ENCODE measurements around the gene ERBB2.
"Not testable (repeated sequence)": the region's sequence is repeated elsewhere in the genome, so short reads cannot be mapped to it uniquely, and the experiment has no call there.

Gene ERBB2

DNA sequence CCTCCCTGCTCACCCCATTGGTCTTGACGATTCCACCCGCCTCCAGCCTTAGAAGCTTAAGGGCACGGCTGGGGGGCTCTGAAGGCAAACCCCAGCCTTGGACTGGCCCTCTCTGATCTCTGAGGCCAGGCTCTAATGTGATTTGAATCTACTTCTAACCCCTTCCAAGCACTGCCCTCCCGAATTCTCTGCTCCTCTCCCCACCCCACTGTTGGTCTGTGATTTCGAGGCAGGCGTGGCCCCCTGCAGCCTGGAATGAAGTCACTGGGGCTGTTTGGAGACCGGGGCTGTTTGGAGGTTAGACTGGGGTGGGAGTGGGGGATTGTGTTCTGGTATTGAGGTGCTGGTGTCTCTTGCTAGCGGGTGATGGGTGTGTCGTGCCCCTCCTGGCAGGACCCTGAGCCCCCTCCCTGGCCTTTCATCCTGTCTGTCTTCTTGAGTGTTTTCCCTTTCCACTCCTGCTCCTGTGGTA lies 40.1 kb downstream of the ERBB2 start:
- no peak overlapping the region for H3K27ac Mint-ChIP-seq
- no peaks in the 10 kb centered on the region for H3K9me3 Mint-ChIP-seq
- H3K27me3 Mint-ChIP-seq (ENCODE audit: low read depth), result peaks cover 21% of the 10 kb centered on the region
- no peak overlapping the region for H3K4me3 Mint-ChIP-seq
- DNase-seq (ENCODE audit: low spot score), result no peak
- H3K4me1 Mint-ChIP-seq (ENCODE audit: low read depth), result peaks cover 10% of the 10 kb centered on the region
- no peaks in the 10 kb centered on the region for H3K36me3 Mint-ChIP-seq (ENCODE audit: low read depth)

DNA sequence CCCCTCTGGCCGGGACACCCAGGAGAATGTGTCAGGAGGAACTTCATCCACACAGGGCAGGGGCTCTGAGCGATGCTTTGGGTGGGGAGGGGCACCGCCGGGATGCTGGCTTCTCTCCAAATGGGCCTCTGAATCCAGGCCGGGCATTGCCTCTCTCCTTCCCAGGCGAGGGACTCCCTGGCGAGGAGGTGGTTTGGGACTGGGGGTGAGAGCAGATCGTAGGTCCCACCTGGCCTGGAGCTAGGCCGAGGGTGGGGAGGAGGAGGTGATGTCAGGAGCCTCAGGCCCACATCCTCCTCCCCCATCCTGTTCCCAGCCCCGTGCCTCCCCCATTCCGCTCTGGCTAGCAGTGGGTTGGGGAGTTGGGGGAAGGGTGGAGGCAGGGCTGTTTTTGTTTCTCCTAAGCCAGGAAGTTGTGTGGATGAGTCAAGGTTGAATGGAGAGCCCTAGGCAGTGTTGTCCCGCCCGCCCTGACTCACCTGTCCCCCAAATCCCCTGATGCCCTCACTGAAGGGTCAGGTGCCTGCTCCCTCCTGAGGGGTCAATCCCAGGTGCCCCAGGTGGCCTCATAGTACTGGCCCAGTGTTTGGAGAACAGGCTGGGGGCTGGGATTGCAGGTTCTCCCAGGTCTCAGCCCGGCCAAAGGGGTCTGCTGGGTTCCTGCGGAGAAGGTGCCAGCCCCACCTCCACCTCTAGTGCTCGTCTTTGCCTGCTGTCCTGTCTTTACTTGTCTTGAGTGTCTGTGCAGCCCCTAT lies 40.7 kb downstream of the ERBB2 start:
- no peak for DNase-seq (ENCODE audit: low spot score)
- H3K36me3 Mint-ChIP-seq (ENCODE audit: low read depth), result no peaks in the 10 kb centered on the region
- no peak overlapping the region for H3K4me3 Mint-ChIP-seq
- H3K9me3 Mint-ChIP-seq, result no peaks in the 10 kb centered on the region
- peaks cover 21% of the 10 kb centered on the region for H3K27me3 Mint-ChIP-seq (ENCODE audit: low read depth)
- H3K4me1 Mint-ChIP-seq (ENCODE audit: low read depth), result peaks cover 10% of the 10 kb centered on the region
- no peak overlapping the region for H3K27ac Mint-ChIP-seq

DNA sequence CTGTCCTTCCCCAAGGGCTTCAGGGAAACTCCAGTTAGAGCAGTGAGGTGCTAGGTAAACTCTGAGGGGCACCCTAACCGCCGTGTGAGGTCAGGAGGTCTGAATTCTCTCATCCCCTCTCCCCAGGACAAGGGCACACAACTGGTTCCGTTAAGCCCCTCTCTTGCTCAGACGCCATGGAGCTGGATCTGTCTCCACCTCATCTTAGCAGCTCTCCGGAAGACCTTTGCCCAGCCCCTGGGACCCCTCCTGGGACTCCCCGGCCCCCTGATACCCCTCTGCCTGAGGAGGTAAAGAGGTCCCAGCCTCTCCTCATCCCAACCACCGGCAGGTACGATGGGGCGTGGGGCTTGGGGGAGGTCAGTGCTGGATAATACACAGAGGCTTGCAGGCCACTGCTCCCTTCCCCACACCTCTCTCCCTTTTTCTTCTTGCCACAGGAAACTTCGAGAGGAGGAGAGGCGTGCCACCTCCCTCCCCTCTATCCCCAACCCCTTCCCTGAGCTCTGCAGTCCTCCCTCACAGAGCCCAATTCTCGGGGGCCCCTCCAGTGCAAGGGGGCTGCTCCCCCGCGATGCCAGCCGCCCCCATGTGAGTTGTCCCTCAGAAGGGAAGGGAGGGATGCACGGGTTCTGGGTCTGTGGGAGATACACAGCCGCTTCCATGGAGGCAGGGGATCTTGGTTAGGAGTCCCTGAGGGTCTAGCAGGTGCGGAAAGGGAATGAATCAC lies 42.4 kb downstream of the ERBB2 start:
- Mint-ChIP-seq H3K36me3 (ENCODE audit: low read depth) (no peaks in the 10 kb centered on the region), H3K4me3 (no peak overlapping the region), H3K27ac (no peak overlapping the region), H3K27me3 (ENCODE audit: low read depth) (peaks cover 11% of the 10 kb centered on the region), H3K4me1 (ENCODE audit: low read depth) (peaks cover 8% of the 10 kb centered on the region), H3K9me3 (no peaks in the 10 kb centered on the region)
- no peak for DNase-seq (ENCODE audit: low spot score)

DNA sequence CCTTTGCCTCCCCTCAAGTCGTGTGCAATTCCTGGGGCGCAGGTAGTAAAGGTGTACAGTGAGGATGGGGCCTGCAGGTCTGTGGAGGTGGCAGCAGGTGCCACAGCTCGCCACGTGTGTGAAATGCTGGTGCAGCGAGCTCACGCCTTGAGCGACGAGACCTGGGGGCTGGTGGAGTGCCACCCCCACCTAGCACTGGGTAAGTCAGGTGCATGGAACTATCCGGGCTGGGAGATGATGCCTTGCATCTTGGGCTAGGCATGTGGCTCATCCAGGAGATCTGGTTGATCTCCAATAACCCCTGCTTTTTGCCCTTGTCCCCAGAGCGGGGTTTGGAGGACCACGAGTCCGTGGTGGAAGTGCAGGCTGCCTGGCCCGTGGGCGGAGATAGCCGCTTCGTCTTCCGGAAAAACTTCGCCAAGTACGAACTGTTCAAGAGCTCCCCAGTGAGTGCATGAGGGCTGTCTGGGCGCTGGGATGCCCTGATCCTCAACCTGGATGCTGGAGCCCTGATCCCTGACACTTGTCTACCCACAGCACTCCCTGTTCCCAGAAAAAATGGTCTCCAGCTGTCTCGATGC lies 43.1 kb downstream of the ERBB2 start:
- Mint-ChIP-seq H3K36me3 (ENCODE audit: low read depth) (no peaks in the 10 kb centered on the region), H3K27me3 (ENCODE audit: low read depth) (peaks cover 8% of the 10 kb centered on the region), H3K4me3 (no peak overlapping the region), H3K9me3 (no peaks in the 10 kb centered on the region), H3K27ac (no peak overlapping the region), H3K4me1 (ENCODE audit: low read depth) (peaks cover 8% of the 10 kb centered on the region)
- no peak for DNase-seq (ENCODE audit: low spot score)

DNA sequence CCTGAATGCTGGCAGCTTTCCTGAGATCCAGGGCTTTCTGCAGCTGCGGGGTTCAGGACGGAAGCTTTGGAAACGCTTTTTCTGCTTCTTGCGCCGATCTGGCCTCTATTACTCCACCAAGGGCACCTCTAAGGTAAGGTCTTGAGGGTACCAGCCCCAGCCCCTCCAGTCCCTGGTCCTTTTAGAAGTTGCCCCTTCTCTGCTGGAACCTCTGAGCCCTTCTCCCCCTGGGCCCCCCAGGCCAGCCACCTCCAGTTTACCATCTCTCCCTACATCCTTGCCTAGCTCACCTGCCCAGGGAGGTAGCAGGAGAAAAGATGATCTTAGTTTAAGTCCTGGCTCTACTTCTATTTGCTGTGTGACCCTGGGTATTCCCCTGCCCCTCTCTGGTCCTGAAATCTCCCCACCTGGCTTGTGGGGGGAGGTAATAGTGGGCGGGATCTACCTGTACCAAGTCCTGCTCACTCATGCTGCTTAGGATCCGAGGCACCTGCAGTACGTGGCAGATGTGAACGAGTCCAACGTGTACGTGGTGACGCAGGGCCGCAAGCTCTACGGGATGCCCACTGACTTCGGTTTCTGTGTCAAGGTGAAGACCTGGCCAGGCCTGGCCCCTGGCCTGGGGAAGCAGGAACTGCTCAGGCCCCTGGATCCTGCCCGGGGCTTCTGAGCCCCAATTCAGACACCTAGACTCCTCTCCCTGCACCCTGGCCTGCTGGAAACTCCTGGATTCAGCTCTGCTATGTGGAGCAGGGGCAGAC lies 44.4 kb downstream of the ERBB2 start:
- no peak overlapping the region for H3K4me3 Mint-ChIP-seq
- H3K9me3 Mint-ChIP-seq, result no peaks in the 10 kb centered on the region
- H3K36me3 Mint-ChIP-seq (ENCODE audit: low read depth), result no peaks in the 10 kb centered on the region
- no peak overlapping the region for H3K27ac Mint-ChIP-seq
- H3K27me3 Mint-ChIP-seq (ENCODE audit: low read depth), result peaks cover 4% of the 10 kb centered on the region
- H3K4me1 Mint-ChIP-seq (ENCODE audit: low read depth), result peaks cover 4% of the 10 kb centered on the region
- no peak for DNase-seq (ENCODE audit: low spot score)

DNA sequence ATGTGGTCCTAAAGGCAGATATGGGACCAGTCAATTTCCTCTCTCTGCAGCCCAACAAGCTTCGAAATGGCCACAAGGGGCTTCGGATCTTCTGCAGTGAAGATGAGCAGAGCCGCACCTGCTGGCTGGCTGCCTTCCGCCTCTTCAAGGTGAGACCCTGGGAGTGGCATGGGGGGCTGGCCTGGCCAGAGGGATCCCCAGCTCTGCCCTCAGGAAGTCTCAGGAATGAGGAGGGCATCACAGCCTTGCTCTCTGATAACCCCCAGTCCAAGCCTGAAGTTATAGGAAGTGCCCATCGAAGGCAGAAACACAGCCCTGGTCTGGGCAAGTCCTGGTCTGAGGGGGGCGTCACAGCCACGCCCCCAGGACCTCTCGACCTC lies 45.0 kb downstream of the ERBB2 start:
- Mint-ChIP-seq H3K27ac (no peak overlapping the region), H3K9me3 (no peaks in the 10 kb centered on the region), H3K36me3 (ENCODE audit: low read depth) (no peaks in the 10 kb centered on the region), H3K4me1 (ENCODE audit: low read depth) (peaks cover 4% of the 10 kb centered on the region), H3K27me3 (ENCODE audit: low read depth) (peaks cover 4% of the 10 kb centered on the region), H3K4me3 (no peak overlapping the region)
- no peak for DNase-seq (ENCODE audit: low spot score)

DNA sequence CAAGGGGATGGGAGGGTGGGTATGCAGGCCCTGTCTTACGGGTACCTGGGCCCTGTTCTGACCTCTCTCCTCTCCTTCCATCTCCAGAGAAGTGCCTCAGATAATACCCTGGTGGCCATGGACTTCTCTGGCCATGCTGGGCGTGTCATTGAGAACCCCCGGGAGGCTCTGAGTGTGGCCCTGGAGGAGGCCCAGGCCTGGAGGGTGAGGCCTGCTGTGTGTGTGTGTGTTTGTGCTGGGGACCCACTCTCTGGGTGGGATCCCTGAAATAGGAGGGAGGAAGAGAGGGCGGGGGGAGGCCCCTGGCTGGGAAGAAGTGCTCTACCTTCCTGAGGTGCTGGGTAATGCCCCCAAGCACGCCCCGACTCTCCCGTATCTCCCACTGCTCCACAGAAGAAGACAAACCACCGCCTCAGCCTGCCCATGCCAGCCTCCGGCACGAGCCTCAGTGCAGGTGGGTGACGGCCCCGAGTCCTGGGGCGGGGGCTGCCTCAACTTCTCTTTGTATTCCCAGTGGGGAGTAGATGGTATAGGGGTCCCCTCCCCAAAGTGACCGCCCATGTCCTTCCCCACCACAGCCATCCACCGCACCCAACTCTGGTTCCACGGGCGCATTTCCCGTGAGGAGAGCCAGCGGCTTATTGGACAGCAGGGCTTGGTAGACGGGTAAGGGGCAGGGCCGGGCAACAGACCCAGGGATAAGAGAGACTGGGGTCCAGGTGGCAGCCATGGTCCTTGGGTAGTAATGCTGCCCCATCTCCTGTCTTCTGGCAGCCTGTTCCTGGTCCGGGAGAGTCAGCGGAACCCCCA lies 45.7 kb downstream of the ERBB2 start:
- Mint-ChIP-seq H3K27ac (no peak overlapping the region), H3K4me1 (ENCODE audit: low read depth) (peaks cover under 1% of the 10 kb centered on the region), H3K36me3 (ENCODE audit: low read depth) (no peaks in the 10 kb centered on the region), H3K4me3 (no peak overlapping the region), H3K9me3 (no peaks in the 10 kb centered on the region), H3K27me3 (ENCODE audit: low read depth) (peaks cover 4% of the 10 kb centered on the region)
- no peak for DNase-seq (ENCODE audit: low spot score)

DNA sequence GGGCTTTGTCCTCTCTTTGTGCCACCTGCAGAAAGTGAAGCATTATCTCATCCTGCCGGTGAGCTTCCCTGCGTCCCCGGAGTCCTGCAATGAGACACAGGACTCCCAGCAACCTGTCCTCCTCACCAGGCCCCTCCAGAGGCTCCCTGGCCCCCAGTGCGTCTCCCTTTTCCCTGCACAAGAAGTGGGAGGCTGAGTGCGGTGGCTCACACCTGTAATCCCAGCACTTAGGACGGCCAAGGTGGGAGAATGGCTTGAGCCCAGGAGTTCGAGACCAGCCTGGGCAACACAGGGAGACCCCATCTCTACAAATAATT lies 46.2 kb downstream of the ERBB2 start:
- Mint-ChIP-seq H3K4me3 (no peak overlapping the region), H3K27ac (no peak overlapping the region), H3K4me1 (ENCODE audit: low read depth) (no peaks in the 10 kb centered on the region), H3K9me3 (no peaks in the 10 kb centered on the region), H3K27me3 (ENCODE audit: low read depth) (peaks cover 4% of the 10 kb centered on the region), H3K36me3 (ENCODE audit: low read depth) (no peaks in the 10 kb centered on the region)
- no peak for DNase-seq (ENCODE audit: low spot score)

DNA sequence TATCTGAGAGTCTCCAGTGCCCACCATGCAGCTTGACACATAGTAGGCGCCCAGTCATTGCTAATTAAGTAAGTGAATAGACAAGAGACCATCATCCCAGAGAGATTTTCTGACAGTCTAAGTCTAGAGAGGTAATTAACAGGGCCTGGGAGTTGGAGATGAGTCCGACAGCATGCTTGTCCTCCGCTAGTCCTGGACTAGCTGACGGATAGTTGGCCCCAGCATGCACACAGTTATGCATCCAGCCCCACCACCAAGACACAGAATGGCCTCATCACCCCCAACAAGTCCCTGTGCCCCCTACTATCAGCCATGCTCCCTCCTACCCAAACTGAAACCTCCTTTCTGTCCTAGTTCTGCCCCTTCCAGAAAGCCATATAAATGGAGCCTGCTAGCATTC lies 47.9 kb downstream of the ERBB2 start:
- H3K9me3 Mint-ChIP-seq, result no peaks in the 10 kb centered on the region
- H3K27me3 Mint-ChIP-seq (ENCODE audit: low read depth), result peaks cover 4% of the 10 kb centered on the region
- DNase-seq (ENCODE audit: low spot score), result no peak
- H3K4me1 Mint-ChIP-seq (ENCODE audit: low read depth), result peaks cover 4% of the 10 kb centered on the region
- no peaks in the 10 kb centered on the region for H3K36me3 Mint-ChIP-seq (ENCODE audit: low read depth)
- no peak overlapping the region for H3K27ac Mint-ChIP-seq
- H3K4me3 Mint-ChIP-seq, result no peak overlapping the region

DNA sequence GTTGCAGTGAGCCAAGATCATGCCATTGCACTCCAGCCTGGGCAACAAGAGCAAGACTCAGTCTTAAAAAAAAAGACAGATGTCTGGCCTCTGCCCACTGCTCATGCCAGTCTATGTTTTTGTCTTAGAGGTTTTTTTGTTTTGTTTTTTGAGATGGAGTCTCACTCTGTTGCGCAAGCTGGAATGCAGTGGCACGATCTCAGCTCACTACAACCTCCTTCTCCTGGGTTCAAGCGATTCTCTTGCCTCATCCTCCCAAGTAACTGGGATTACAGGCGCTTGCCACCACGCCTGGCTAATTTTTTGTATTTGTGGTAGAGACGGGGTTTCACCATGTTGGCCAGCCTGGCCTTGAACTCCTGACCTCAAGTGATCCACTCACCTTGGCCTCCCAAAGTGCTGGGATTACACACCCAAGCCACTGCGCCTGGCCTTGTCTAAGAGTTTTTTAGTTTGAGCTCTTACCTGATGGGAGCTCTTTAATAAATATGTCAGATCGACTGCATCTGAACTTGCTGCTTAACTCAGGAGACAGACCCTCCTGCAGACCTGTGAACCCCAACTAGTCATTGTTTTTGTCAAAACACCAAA lies 48.7 kb downstream of the ERBB2 start:
- not testable (repeated sequence) for H3K9me3 Mint-ChIP-seq; DNase-seq (ENCODE audit: low spot score)

DNA sequence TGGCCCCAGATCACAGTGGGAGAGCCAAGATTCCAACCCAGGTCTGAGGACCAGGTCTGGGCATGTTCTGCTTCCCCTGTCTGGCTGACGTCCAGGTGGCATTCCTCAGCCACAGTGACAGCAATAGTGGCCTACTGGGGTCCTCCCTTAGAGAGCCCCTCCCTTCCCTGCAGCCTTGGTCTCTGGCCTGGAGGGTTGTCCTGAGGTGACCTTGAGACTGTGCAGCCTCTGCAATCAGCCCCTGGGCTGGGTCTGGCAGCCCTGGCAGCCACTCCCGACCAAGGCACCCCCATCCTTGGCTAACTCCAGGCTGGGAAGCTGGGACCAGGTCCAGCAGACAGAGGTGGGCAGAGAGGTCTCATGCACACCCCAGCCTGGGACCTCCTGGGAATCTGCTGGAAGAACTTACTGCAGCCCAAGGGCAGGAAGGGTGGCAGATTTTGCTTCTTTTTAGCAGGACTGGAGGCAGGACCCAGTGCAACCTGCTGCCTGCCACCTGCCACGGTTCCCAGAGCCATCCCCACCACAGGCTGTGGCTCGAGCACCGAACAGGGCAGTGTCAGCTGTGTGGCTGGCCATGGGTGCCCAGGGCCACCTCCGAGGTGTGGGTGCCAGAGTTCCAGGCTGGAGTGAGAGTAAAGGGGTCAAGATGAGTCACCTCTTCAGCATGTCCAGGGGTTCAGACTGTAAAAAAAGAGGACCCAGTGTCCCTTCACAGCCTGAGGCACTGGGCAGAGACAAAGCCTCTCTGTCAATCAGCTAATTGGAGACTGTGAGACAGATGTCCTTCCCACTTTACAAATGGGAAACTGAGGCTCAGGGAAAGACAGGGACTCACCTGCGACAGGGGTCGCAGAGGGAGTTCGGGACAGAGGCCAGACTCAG lies 50.5 kb downstream of the ERBB2 start:
- DNase-seq (ENCODE audit: low spot score), result no peak
- H3K36me3 Mint-ChIP-seq (ENCODE audit: low read depth), result no peaks in the 10 kb centered on the region
- H3K27me3 Mint-ChIP-seq (ENCODE audit: low read depth), result no peaks in the 10 kb centered on the region
- no peak overlapping the region for H3K27ac Mint-ChIP-seq
- H3K4me1 Mint-ChIP-seq (ENCODE audit: low read depth), result peaks cover 16% of the 10 kb centered on the region
- no peaks in the 10 kb centered on the region for H3K9me3 Mint-ChIP-seq
- H3K4me3 Mint-ChIP-seq, result no peak overlapping the region

More for the DNA sequence above, 48.7 kb downstream of the ERBB2 start:
- H3K4me3 Mint-ChIP-seq; H3K36me3 Mint-ChIP-seq (ENCODE audit: low read depth); H3K27ac Mint-ChIP-seq; H3K27me3 Mint-ChIP-seq (ENCODE audit: low read depth): not testable (repeated sequence)
- peaks cover 10% of the 10 kb centered on the region for H3K4me1 Mint-ChIP-seq (ENCODE audit: low read depth)

DNA sequence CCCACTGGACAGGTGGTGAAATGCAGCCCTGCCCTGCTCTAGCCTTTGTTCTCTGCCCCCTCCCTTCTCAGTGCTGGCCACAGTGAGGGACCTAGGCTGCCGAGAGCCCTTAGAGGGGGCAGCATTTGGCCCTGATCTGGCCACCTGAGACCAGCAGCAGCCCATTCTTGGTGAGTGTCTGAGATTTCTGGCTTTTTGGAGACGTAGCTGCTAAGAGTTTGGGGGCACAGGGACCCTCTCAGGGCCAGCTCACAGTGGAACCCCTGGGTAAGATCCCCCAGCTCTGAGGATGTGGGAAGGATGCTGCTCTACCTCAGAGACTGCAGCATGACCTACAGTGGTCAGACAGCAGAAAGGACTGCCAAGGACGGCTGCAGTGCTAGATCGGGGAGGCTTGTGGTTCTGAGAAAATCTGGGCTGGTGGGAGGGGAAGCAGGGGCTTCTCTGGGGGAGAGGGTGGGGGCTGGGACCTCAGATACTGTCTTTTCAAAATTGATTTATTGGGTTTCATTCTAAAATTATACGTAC lies 51.2 kb downstream of the ERBB2 start:
- no peaks in the 10 kb centered on the region for H3K9me3 Mint-ChIP-seq
- no peak overlapping the region for H3K4me3 Mint-ChIP-seq
- H3K36me3 Mint-ChIP-seq (ENCODE audit: low read depth), result no peaks in the 10 kb centered on the region
- no peak for DNase-seq (ENCODE audit: low spot score)
- H3K27me3 Mint-ChIP-seq (ENCODE audit: low read depth), result no peaks in the 10 kb centered on the region
- peaks cover 23% of the 10 kb centered on the region for H3K4me1 Mint-ChIP-seq (ENCODE audit: low read depth)
- H3K27ac Mint-ChIP-seq, result no peak overlapping the region
